Measurements from ENCODE around the gene PNPLA1.

The PNPLA1 gene

DNA sequence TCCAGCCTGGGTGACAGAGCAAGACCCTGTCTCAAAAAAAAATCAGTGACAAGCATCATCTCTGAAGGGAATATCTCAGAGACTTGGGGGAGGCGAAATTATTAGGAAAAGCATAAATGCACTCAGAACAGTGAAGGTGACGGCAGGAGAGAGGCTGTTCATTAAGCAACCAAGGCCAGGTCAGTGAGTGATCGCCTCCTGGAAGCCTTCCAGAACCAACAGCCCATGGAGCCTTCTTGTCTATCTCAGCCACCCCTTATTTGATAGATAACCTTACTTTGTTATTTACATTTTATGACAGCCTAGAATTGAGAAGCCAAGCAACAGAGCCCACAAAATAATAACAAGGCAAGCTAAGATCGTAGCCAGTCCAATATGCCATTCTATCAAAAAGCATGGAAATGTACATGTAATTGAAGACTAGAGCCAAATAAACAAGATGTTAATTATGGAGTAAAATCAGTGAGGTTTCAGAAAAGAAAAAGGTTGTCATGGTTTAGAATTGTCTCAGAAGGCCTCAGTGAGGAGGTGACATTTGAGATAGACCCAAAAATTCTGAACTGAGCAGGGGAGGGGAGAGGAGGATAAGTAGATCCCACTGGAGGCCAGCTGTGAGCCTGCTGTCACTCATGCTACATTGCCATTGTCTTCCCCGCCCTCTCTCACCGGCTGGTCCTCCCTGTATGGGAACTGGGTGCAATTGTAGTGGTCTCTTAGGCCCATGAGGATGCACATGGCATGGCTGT is 49.0 kb downstream of the PNPLA1 start:
- Histone ChIP-seq H3K36me3 (ENCODE audit: control insufficient read depth, low read length) (no peaks in the 10 kb centered on the region), H3K4me3 (ENCODE audit: low read length) (no peak overlapping the region), H3F3A (ENCODE audit: control insufficient read depth, insufficient read depth) (no peaks in the 10 kb centered on the region), H3K27me3 (ENCODE audit: control insufficient read depth, low read length) (no peaks in the 10 kb centered on the region; the same call in 1 of the 2 replicates), H3K79me2 (ENCODE audit: control insufficient read depth, low read length) (no peaks in the 10 kb centered on the region), H3K9me2 (replicated peaks; ENCODE audit: control insufficient read depth, low read length) (no peaks in the 10 kb centered on the region), H3K4me1 (ENCODE audit: control insufficient read depth, low read length) (peaks cover 10% of the 10 kb centered on the region), H3K9me3 (ENCODE audit: control insufficient read depth, insufficient read depth, low read length) (no peaks in the 10 kb centered on the region), H4K20me1 (ENCODE audit: control insufficient read depth, insufficient read depth, low read depth, low read length) (no peaks in the 10 kb centered on the region), H3K27ac (ENCODE audit: low read depth, low read length) (no peak overlapping the region), H3K4me2 (ENCODE audit: low read length) (no peak overlapping the region)
- no peak for TF ChIP-seq EZH2phosphoT487 (IDR thresholded peaks at IDR 0.05; ENCODE audit: borderline replicate concordance, low read length)
- TF ChIP-seq, protein P1, sequence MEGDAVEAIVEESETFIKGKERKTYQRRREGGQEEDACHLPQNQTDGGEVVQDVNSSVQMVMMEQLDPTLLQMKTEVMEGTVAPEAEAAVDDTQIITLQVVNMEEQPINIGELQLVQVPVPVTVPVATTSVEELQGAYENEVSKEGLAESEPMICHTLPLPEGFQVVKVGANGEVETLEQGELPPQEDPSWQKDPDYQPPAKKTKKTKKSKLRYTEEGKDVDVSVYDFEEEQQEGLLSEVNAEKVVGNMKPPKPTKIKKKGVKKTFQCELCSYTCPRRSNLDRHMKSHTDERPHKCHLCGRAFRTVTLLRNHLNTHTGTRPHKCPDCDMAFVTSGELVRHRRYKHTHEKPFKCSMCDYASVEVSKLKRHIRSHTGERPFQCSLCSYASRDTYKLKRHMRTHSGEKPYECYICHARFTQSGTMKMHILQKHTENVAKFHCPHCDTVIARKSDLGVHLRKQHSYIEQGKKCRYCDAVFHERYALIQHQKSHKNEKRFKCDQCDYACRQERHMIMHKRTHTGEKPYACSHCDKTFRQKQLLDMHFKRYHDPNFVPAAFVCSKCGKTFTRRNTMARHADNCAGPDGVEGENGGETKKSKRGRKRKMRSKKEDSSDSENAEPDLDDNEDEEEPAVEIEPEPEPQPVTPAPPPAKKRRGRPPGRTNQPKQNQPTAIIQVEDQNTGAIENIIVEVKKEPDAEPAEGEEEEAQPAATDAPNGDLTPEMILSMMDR (IDR thresholded peaks at IDR 0.05; ENCODE audit: low read depth, low read length, poor library complexity, severe bottlenecking): no peak

GRCh38 chr6:36319436-36319762 is 49.5 kb downstream of the PNPLA1 start:
- H3K9me2 ChIP-seq (replicated peaks; ENCODE audit: control insufficient read depth, low read length): no peaks in the 10 kb centered on the region
- no peaks in the 10 kb centered on the region; the same call in 1 of the 2 replicates for H3K27me3 ChIP-seq (ENCODE audit: control insufficient read depth, low read length)
- no peaks in the 10 kb centered on the region for H3F3A ChIP-seq (ENCODE audit: control insufficient read depth, insufficient read depth)
- no peak overlapping the region for H3K4me2 ChIP-seq (ENCODE audit: low read length)
- H3K4me1 ChIP-seq (ENCODE audit: control insufficient read depth, low read length): peaks cover 4% of the 10 kb centered on the region
- no peak overlapping the region for H3K4me3 ChIP-seq (ENCODE audit: low read length)
- no peaks in the 10 kb centered on the region for H4K20me1 ChIP-seq (ENCODE audit: control insufficient read depth, insufficient read depth, low read depth, low read length)
- H3K36me3 ChIP-seq (ENCODE audit: control insufficient read depth, low read length): no peaks in the 10 kb centered on the region
- no peak for TF ChIP-seq EZH2phosphoT487 (IDR thresholded peaks at IDR 0.05; ENCODE audit: borderline replicate concordance, low read length)
- TF ChIP-seq, protein P1 (IDR thresholded peaks at IDR 0.05; ENCODE audit: low read depth, low read length, poor library complexity, severe bottlenecking): no peak
- no peaks in the 10 kb centered on the region for H3K79me2 ChIP-seq (ENCODE audit: control insufficient read depth, low read length)
- H3K27ac ChIP-seq (ENCODE audit: low read depth, low read length): no peak overlapping the region
- no peaks in the 10 kb centered on the region for H3K9me3 ChIP-seq (ENCODE audit: control insufficient read depth, insufficient read depth, low read length)

DNA sequence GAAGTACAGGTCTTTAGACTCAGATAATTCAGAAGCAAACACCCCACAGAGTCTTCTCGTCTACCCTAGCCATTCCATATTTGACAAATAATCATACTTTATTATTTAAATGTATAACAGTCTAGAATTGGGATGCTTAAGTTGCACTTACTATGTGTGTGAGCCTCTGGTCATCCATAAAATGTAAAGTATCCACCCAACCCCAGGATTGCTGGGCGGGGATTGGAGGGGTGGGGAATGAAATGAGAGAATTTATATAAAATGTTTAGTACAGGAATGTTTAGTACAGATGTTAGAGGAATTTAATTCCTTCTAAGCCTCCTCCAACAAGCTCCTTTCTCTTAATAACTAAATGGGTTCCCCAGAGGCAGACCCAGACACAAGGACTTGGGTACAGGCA is 50.0 kb downstream of the PNPLA1 start:
- peaks cover under 1% of the 10 kb centered on the region; the same call in 1 of the 2 replicates for H3K4me1 ChIP-seq (ENCODE audit: control insufficient read depth, low read length)
- H4K20me1 ChIP-seq (ENCODE audit: control insufficient read depth, insufficient read depth, low read depth, low read length): no peaks in the 10 kb centered on the region
- no peaks in the 10 kb centered on the region for H3F3A ChIP-seq (ENCODE audit: control insufficient read depth, insufficient read depth)
- no peak for TF ChIP-seq EZH2phosphoT487 (IDR thresholded peaks at IDR 0.05; ENCODE audit: borderline replicate concordance, low read length)
- TF ChIP-seq, protein P1 (IDR thresholded peaks at IDR 0.05; ENCODE audit: low read depth, low read length, poor library complexity, severe bottlenecking): no peak
- no peaks in the 10 kb centered on the region for H3K79me2 ChIP-seq (ENCODE audit: control insufficient read depth, low read length)
- no peaks in the 10 kb centered on the region for H3K9me3 ChIP-seq (ENCODE audit: control insufficient read depth, insufficient read depth, low read length)
- no peak overlapping the region for H3K27ac ChIP-seq (ENCODE audit: low read depth, low read length)
- no peaks in the 10 kb centered on the region for H3K36me3 ChIP-seq (ENCODE audit: control insufficient read depth, low read length)
- H3K9me2 ChIP-seq (replicated peaks; ENCODE audit: control insufficient read depth, low read length): no peaks in the 10 kb centered on the region
- H3K4me2 ChIP-seq (ENCODE audit: low read length): no peak overlapping the region
- no peaks in the 10 kb centered on the region; the same call in 1 of the 2 replicates for H3K27me3 ChIP-seq (ENCODE audit: control insufficient read depth, low read length)
- no peak overlapping the region for H3K4me3 ChIP-seq (ENCODE audit: low read length)
